K562 (cell line): ENCODE data around the gene LHPP. TPM values are rescaled to one million over a fixed set of nuclear protein-coding genes. Genes with fewer than 3 reads are reported as not detected.

Source experiments
- ATAC-seq: fragments of 200-7000 bp; cut with Tn5 transposase; 3 replicates; pipeline ENCODE4 v1.9.1; 2020; ENCODE audit warnings: moderate library complexity
- BruUV-seq: library from RNA; stranded (reverse); fragments of 400-500 nt; replicated peaks from 2 replicates; lab custom pipeline; 2021; lab: Mats Ljungman, UMichigan
- CTCF ChIA-PET: fragments of 300-600 bp; formaldehyde crosslinking; extraction: SDS; loops from one replicate; lab custom pipeline; 2021; ENCODE audit warnings: low intra/inter-chr PET ratio; lab: Yijun Ruan, JAX
- POLR2A ChIA-PET: fragments of 300-600, 350-650 bp; sonication (Branson Sonifier 250); formaldehyde crosslinking; extraction: SDS; loops from one replicate; lab custom pipeline; 2021; ENCODE audit warnings: antibody characterized with exemption, inconsistent platforms; lab: Yijun Ruan, JAX
- DNase-seq, 4 experiments: peaks; one replicate each; pipeline versions ENCODE4 v3.0.0 to v3.0.0-alpha.2; 2011 to 2018; ENCODE audit warnings: low spot score in 3 of 4, mixed read lengths in 3 of 4; ENCODE audit errors: extremely low read depth in 1 of 4
- FAIRE-seq: peaks from 2 replicates; lab custom pipeline; 2011; peaks lifted over from hg19 to GRCh38; lab: Jason Lieb, UNC
- H2AFZ ChIP-seq: 2 replicates; pipeline ENCODE4 v1.6.0; 2011; ENCODE audit warnings: low read depth, low read length, control low read depth, inconsistent platforms
- H3K27ac ChIP-seq: fragments of 200-600 bp; 3 replicates; pipeline ENCODE4 v1.8.0; 2011; ENCODE audit warnings: low read depth, mild to moderate bottlenecking, control low read depth, inconsistent platforms, low read length, moderate library complexity, mixed read lengths; ENCODE audit errors: extremely low read depth
- H3K27me3 ChIP-seq, 2 experiments: fragments of 300-600 bp in 1 of 2; 2 replicates in 1 of 2; 3 replicates in 1 of 2; pipeline versions ENCODE4 v1.6.0 to v1.8.0; 2011; ENCODE audit warnings: inconsistent platforms in 2 of 2, low read length in 2 of 2, mild to moderate bottlenecking in 1 of 2, mixed read lengths in 1 of 2, moderate library complexity in 1 of 2; ENCODE audit not compliant: control insufficient read depth in 2 of 2, insufficient read depth in 2 of 2
- H3K36me3 ChIP-seq: fragments of 300-600 bp; 3 replicates; pipeline ENCODE4 v1.8.0; 2011; ENCODE audit warnings: mild to moderate bottlenecking, low read length, inconsistent platforms; ENCODE audit not compliant: control insufficient read depth, insufficient read depth
- H3K4me1 ChIP-seq, 2 experiments: fragments of 200-600 bp in 1 of 2; replicated peaks in 1 of 2; 2 replicates in 1 of 2; 3 replicates in 1 of 2; pipeline versions ENCODE4 v1.5.1 to v1.8.0; 2011; ENCODE audit warnings: inconsistent platforms in 2 of 2, low read length in 2 of 2, mild to moderate bottlenecking in 1 of 2, mixed read lengths in 1 of 2, moderate library complexity in 1 of 2; ENCODE audit not compliant: control insufficient read depth in 2 of 2, insufficient read depth in 2 of 2
- H3K4me2 ChIP-seq: 2 replicates; pipeline ENCODE4 v1.6.1; 2011; ENCODE audit warnings: low read length, control low read depth, inconsistent platforms, mixed read lengths; ENCODE audit not compliant: insufficient read depth
- H3K4me3 ChIP-seq: fragments of 200-600 bp; sonication (generic), shearing (Covaris generic); 2 replicates; pipeline ENCODE4 v1.5.1; 2016; ENCODE audit warnings: control low read depth, inconsistent platforms
- H3K79me2 ChIP-seq: fragments of 200-600 bp; 3 replicates; pipeline ENCODE4 v1.8.0; 2011; ENCODE audit warnings: low read length, inconsistent platforms; ENCODE audit not compliant: control insufficient read depth, insufficient read depth
- H3K9ac ChIP-seq, 2 experiments: 2 replicates each; pipeline versions ENCODE4 v1.6.0 to v1.6.1; 2011; ENCODE audit warnings: low read depth in 2 of 2, low read length in 2 of 2, control low read depth in 1 of 2, inconsistent platforms in 1 of 2, mild to moderate bottlenecking in 1 of 2, mixed read lengths in 1 of 2; ENCODE audit not compliant: insufficient read depth in 1 of 2
- H3K9me1 ChIP-seq: one replicate; pipeline ENCODE4 v1.6.0; 2011; ENCODE audit warnings: inconsistent platforms, mild to moderate bottlenecking, low read length, moderate library complexity; ENCODE audit not compliant: control insufficient read depth, insufficient read depth
- H3K9me3 ChIP-seq: replicated peaks from 2 replicates; pipeline ENCODE4 v1.5.1; 2011; ENCODE audit warnings: low read depth, low read length, inconsistent platforms; ENCODE audit not compliant: control insufficient read depth, insufficient read depth
- H4K20me1 ChIP-seq: replicated peaks from 2 replicates; pipeline ENCODE4 v1.6.1; 2011; ENCODE audit warnings: low read length, inconsistent platforms, mixed read lengths; ENCODE audit not compliant: control insufficient read depth, insufficient read depth
- BRCA1 ChIP-seq, 2 experiments: fragments of 450-650 bp in 1 of 2; sonication (generic) in 1 of 2; formaldehyde crosslinking in 1 of 2; IDR thresholded peaks; 2 replicates each; pipeline versions ENCODE4 v1.5.0 to v1.6.1; 2017 to 2020; ENCODE audit warnings: mild to moderate bottlenecking in 1 of 2, missing genetic modification reagents in 1 of 2
- CSDE1 ChIP-seq, 2 experiments: fragments of 450-650 bp; IDR thresholded peaks; 2 replicates each; pipeline ENCODE4 v1.6.1; 2016; ENCODE audit warnings: mild to moderate bottlenecking in 1 of 2
- EGR1 ChIP-seq: fragments of 450-650 bp; conservative IDR thresholded peaks from 2 replicates; pipeline ENCODE4 v1.6.1; 2017; ENCODE audit warnings: mild to moderate bottlenecking
- ETV5 ChIP-seq: sonication (generic); formaldehyde crosslinking; IDR thresholded peaks from 2 replicates; pipeline ENCODE4 v1.4.0; 2020; ENCODE audit warnings: low read depth, mild to moderate bottlenecking, missing genetic modification reagents
- GABPA ChIP-seq: fragments of 200-800 bp; sonication (Bioruptor generic); conservative IDR thresholded peaks from 2 replicates; pipeline ENCODE4 v1.6.1; 2016; ENCODE audit warnings: low read depth, missing genetic modification characterization, missing compliant biosample characterization
- HOXB6 ChIP-seq: fragments of 250-450 bp; sonication (Bioruptor Pico); IDR thresholded peaks from 2 replicates; pipeline ENCODE4 v1.5.1; 2022; ENCODE audit warnings: mild to moderate bottlenecking, borderline replicate concordance
- MCM3 ChIP-seq: fragments of 450-650 bp; IDR thresholded peaks from 2 replicates; pipeline ENCODE4 v1.6.1; 2016
- MTA3 ChIP-seq: fragments of 450-650 bp; formaldehyde crosslinking; IDR thresholded peaks from 2 replicates; pipeline ENCODE4 v1.6.1; 2017; ENCODE audit warnings: mild to moderate bottlenecking, borderline replicate concordance
- PURB ChIP-seq: sonication (generic); formaldehyde crosslinking; IDR thresholded peaks from 2 replicates; pipeline ENCODE4 v1.9.0; 2021; ENCODE audit warnings: low read depth, mild to moderate bottlenecking, missing genetic modification reagents
- SRSF1 ChIP-seq: fragments of 200-400 bp; formaldehyde crosslinking; IDR thresholded peaks from 2 replicates; pipeline ENCODE4 v1.6.1; 2017; ENCODE audit warnings: mild to moderate bottlenecking, low read depth, low read length, moderate library complexity
- ZNF75A ChIP-seq: fragments of 450-650 bp; formaldehyde crosslinking; IDR thresholded peaks from 2 replicates; pipeline ENCODE4 v1.4.0; 2020; ENCODE audit warnings: mild to moderate bottlenecking
- WGBS: fragments of 100-300 bp; shearing (Covaris generic); methylation state at CpG from one replicate; pipeline ENCODE4 v1.1.6; 2016; ENCODE audit warnings: low coverage, mixed read lengths; ENCODE audit not compliant: insufficient coverage; ENCODE audit errors: missing lambda C conversion rate; 5-methylcytosine and 5-hydroxymethylcytosine counted together
- in situ Hi-C: fragments of 300-500 bp; cut with MboI; formaldehyde crosslinking; loops from 4 replicates; pipeline ENCODE4 v1.15.0; 2018; ENCODE audit warnings: inconsistent platforms, mixed read lengths
- intact Hi-C: fragments of 100-400 bp; cut with micrococcal nuclease; formaldehyde crosslinking; loops from 2 replicates; pipeline ENCODE4 v1.14.2; 2022
- polyA plus RNA-seq, 8 experiments: library from polyadenylated mRNA; depleted of rRNA in 4 of 8; stranded (reverse) in 5 of 8; unstranded in 3 of 8; fragments of >200 nt; fragmentation: Nextera tagmentation in 2 of 8; fragmentation: Illumina TruSeq in 1 of 8; extraction: Ambion mirVana in 2 of 8; extraction: Trizol in 1 of 8; gene quantifications; 2 replicates each; pipeline versions ENCODE4 v1.2.1 to v1.2.3, GENCODE V29; 2011 to 2014; ENCODE audit warnings: inconsistent platforms in 1 of 8, missing spikeins in 1 of 8
- total RNA-seq, 7 experiments: library from RNA; depleted of rRNA in 6 of 7; stranded (reverse); fragments of >200 nt in 6 of 7; fragmentation: Illumina TruSeq in 2 of 7; extraction: Trizol in 2 of 7; gene quantifications; 2 replicates each; pipeline versions ENCODE4 v1.2.1 to v1.2.3, GENCODE V29; 2011 to 2021; ENCODE audit warnings: low replicate concordance in 1 of 7
- TF ChIP-seq, protein P1 (sequence below), 2 experiments: fragments of 450-650 bp; conservative IDR thresholded peaks; 2 replicates each; pipeline ENCODE4 v1.6.1; 2017; ENCODE audit warnings: mild to moderate bottlenecking in 2 of 2, moderate library complexity in 2 of 2
- TF ChIP-seq, protein P2 (sequence below): fragments of 450-650 bp; formaldehyde crosslinking; IDR thresholded peaks from 2 replicates; pipeline ENCODE4 v1.4.0; 2022; ENCODE audit warnings: mild to moderate bottlenecking, moderate library complexity

Gene LHPP
- total and polyA plus RNA-seq, 9 of the 15 experiments (the other 6 are each of a cell fraction or from before 2014, with no cell fraction given): 0.34 to 7.4 (median 3.0) TPM

DNA sequence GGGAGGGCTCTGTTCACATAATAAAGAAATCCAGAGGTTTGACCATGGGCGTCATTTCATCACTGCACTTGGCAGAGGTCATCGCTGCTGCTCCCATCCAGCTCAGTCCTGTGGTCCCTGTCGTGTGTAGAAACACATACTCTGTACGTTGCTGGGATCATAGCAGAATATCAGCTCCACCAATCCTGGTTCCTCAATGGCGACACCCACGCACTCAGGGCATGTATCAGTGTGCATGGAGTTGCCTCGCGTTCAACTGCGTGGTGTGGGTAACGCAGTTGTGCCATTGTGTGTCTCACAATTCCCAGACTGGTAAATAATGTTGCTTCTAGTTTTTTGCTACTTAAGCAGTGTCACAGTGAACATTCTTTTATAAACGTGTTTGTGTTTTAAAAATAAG lies 111.1 kb downstream of the LHPP start:
- no peaks in the 10 kb centered on the region for H3K79me2 ChIP-seq
- no peak overlapping the region for H3K4me2 ChIP-seq
- H3K9ac ChIP-seq: no peak overlapping the region
- H3K27ac ChIP-seq: no peak overlapping the region
- no peaks in the 10 kb centered on the region; the same call in 1 of the 2 replicates for H4K20me1 ChIP-seq
- CTCF ChIA-PET: no interaction called here
- H3K9me1 ChIP-seq: no peaks in the 10 kb centered on the region
- ATAC-seq (peak; percentile 74), DNase-seq (peak; percentile 26 to 42 (median 35)), FAIRE-seq (no peak)
- H3K27me3 ChIP-seq: peaks cover 6 to 39% of the 10 kb centered on the region in 2 experiments; a peak in 3 of 5 replicates
- WGBS: 6% methylated on average over 10 of the region's 11 CpGs
- no peaks in the 10 kb centered on the region for H3K9me3 ChIP-seq
- H3K4me1 ChIP-seq: peaks cover 0 to 11% of the 10 kb centered on the region in 2 experiments; a peak in 3 of 5 replicates
- POLR2A ChIA-PET: no interaction called here
- H2AFZ ChIP-seq: no peak overlapping the region
- no peak overlapping the region for H3K4me3 ChIP-seq
- in situ Hi-C loops: no loop called here
- BruUV-seq: no TSS peak
- H3K36me3 ChIP-seq: no peaks in the 10 kb centered on the region
- TF ChIP-seq EGR1 (peak; percentile 66), SRSF1 (no peak)
- intact Hi-C loops: no loop called here

DNA sequence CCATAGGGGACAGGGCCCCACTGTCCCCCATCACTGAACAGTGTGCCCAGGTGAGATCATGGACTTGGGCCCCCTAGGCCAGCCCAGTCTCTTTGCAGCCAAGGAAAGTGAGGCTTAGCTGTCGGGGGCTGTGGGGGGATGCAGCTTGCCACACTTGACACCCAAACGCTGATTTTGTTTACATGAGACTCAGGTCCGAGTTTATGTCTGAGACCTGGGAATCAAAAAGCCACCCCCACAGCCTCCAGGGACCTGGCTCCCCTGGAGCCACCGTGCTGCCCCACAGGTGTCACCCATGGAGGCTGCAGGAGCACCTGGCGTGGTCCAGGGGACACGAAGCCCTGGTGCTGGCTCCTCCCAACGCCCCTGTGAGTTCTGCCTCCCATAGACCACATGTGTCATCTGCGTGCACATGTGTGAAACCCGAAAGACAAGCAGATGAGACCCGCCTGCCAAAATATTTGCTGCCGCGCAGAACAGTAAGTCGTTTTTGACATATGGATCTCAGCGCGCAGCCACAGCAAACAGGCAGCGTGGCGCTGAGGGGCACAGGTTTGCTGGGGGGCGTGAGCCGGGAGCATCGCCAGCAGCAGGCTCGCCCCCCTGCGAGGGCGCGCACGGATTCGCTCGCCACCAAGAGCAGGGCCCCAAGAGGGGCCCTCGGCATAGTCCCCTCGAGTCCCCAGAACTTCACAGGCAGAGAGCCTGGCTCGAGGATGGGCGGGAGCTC lies 112.3 kb downstream of the LHPP start:
- 24% methylated on average over 26 of the region's 31 CpGs for WGBS
- DNase-seq: no peak
- H3K36me3 ChIP-seq: no peaks in the 10 kb centered on the region
- TF ChIP-seq ETV5 (CRISPR knock-in tag): no peak
- no peak for TF ChIP-seq MTA3
- TF ChIP-seq, protein P1, sequence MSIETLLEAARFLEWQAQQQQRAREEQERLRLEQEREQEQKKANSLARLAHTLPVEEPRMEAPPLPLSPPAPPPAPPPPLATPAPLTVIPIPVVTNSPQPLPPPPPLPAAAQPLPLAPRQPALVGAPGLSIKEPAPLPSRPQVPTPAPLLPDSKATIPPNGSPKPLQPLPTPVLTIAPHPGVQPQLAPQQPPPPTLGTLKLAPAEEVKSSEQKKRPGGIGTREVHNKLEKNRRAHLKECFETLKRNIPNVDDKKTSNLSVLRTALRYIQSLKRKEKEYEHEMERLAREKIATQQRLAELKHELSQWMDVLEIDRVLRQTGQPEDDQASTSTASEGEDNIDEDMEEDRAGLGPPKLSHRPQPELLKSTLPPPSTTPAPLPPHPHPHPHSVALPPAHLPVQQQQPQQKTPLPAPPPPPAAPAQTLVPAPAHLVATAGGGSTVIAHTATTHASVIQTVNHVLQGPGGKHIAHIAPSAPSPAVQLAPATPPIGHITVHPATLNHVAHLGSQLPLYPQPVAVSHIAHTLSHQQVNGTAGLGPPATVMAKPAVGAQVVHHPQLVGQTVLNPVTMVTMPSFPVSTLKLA (conservative IDR thresholded peaks at IDR 0.05): no peak
- TF ChIP-seq ZNF75A (CRISPR knock-in tag): no peak
- no peak for TF ChIP-seq CSDE1 (IDR thresholded peaks at IDR 0.05)
- no peak for TF ChIP-seq GABPA (tag)
- no peak for TF ChIP-seq PURB (CRISPR knock-in tag)
- TF ChIP-seq HOXB6 (CRISPR knock-in tag): no peak
- TF ChIP-seq, protein P2, sequence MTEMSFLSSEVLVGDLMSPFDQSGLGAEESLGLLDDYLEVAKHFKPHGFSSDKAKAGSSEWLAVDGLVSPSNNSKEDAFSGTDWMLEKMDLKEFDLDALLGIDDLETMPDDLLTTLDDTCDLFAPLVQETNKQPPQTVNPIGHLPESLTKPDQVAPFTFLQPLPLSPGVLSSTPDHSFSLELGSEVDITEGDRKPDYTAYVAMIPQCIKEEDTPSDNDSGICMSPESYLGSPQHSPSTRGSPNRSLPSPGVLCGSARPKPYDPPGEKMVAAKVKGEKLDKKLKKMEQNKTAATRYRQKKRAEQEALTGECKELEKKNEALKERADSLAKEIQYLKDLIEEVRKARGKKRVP (CRISPR knock-in tag): no peak
- no peak for TF ChIP-seq BRCA1 (IDR thresholded peaks at IDR 0.05)
- TF ChIP-seq BRCA1 (CRISPR knock-in tag; IDR thresholded peaks at IDR 0.05): no peak
- TF ChIP-seq MCM3: no peak

More for the DNA sequence above, 112.3 kb downstream of the LHPP start:
- POLR2A ChIA-PET: interaction anchor here (0.6 to 0.9 kb wide), 2 partner anchors 8 to 58 kb away, joined by 3 to 4 read pairs; no protein-coding TSS in a partner anchor
- H3K4me3 ChIP-seq: no peak overlapping the region
- H2AFZ ChIP-seq: no peak overlapping the region
- peaks cover 6 to 51% of the 10 kb centered on the region in 2 experiments; a peak in 3 of 5 replicates for H3K27me3 ChIP-seq
- CTCF ChIA-PET: no interaction called here
- no peak overlapping the region for H3K4me2 ChIP-seq
- in situ Hi-C loops: no loop called here
- H3K9me3 ChIP-seq: no peaks in the 10 kb centered on the region
- H3K79me2 ChIP-seq: no peaks in the 10 kb centered on the region
- intact Hi-C loops: no loop called here
- no peaks in the 10 kb centered on the region; the same call in 1 of the 2 replicates for H4K20me1 ChIP-seq
- peaks cover 0 to 17% of the 10 kb centered on the region in 2 experiments; a peak in 3 of 5 replicates for H3K4me1 ChIP-seq
- no peak overlapping the region for H3K27ac ChIP-seq
- FAIRE-seq (no peak), ATAC-seq (no peak)
- no peak overlapping the region for H3K9ac ChIP-seq
- no TSS peak for BruUV-seq
- H3K9me1 ChIP-seq: no peaks in the 10 kb centered on the region
